C4-2B (cell line): ENCODE measurements around the gene MDP1.

Source experiments
- CTCF ChIP-seq: fragments of 450-650 bp; conservative IDR thresholded peaks from 2 replicates; pipeline ENCODE4 v1.5.1; 2017; ENCODE audit warnings: mild to moderate bottlenecking
- ZFX ChIP-seq: fragments of 450-650 bp; IDR thresholded peaks from 2 replicates; pipeline ENCODE4 v1.6.1; 2017

- TF ChIP-seq CTCF, result no peak
- TF ChIP-seq ZFX, result no peak
Observed at GRCh38 chr14:24172261-24172860, 43.5 kb downstream of the MDP1 start.
